HepG2 (cell line): ENCODE data around the gene GRB10. TPM values are rescaled to one million over a fixed set of nuclear protein-coding genes. Genes with fewer than 3 reads are reported as not detected.
A peak's percentile ranks its signal among the peaks of the same experiment; 100 is the strongest.

Experiments
- CENPX ChIP-seq: sonication (generic); formaldehyde crosslinking; IDR thresholded peaks from 2 replicates; pipeline ENCODE4 v1.9.0; 2021; ENCODE audit warnings: mild to moderate bottlenecking, missing genetic modification reagents, moderate library complexity
- CHCHD3 ChIP-seq: sonication (generic); formaldehyde crosslinking; IDR thresholded peaks from 2 replicates; pipeline ENCODE4 v1.8.0; 2022; ENCODE audit warnings: mild to moderate bottlenecking, missing genetic modification reagents, moderate library complexity
- FOXM1 ChIP-seq: sonication (generic); formaldehyde crosslinking; IDR thresholded peaks from 2 replicates; pipeline ENCODE4 v1.5.0; 2020; ENCODE audit warnings: missing genetic modification reagents
- GLMP ChIP-seq: sonication (generic); formaldehyde crosslinking; IDR thresholded peaks from 2 replicates; pipeline ENCODE4 v1.9.0; 2021; ENCODE audit warnings: missing genetic modification reagents, mild to moderate bottlenecking, borderline replicate concordance
- HOMEZ ChIP-seq: IDR thresholded peaks from 2 replicates; pipeline ENCODE4 v1.6.1; 2016; ENCODE audit warnings: low read depth
- KLF9 ChIP-seq: IDR thresholded peaks from 2 replicates; pipeline ENCODE4 v1.6.1; 2016; ENCODE audit warnings: low read depth
- LBX2 ChIP-seq: sonication (generic); formaldehyde crosslinking; IDR thresholded peaks from 2 replicates; pipeline ENCODE4 v1.5.0; 2020; ENCODE audit warnings: missing genetic modification reagents, mild to moderate bottlenecking, borderline replicate concordance
- MTF2 ChIP-seq: sonication (generic); formaldehyde crosslinking; IDR thresholded peaks from 2 replicates; pipeline ENCODE4 v1.5.0; 2020; ENCODE audit warnings: missing genetic modification reagents, borderline replicate concordance
- MXD3 ChIP-seq: IDR thresholded peaks from 2 replicates; pipeline ENCODE4 v1.6.1; 2016; ENCODE audit warnings: mild to moderate bottlenecking, missing biosample characterization, missing genetic modification reagents
- NFKB2 ChIP-seq: sonication (generic); formaldehyde crosslinking; IDR thresholded peaks from 2 replicates; pipeline ENCODE4 v1.4.0; 2020; ENCODE audit warnings: missing genetic modification reagents, borderline replicate concordance
- PHF5A ChIP-seq: IDR thresholded peaks from one replicate; pipeline ENCODE4 v1.6.1; 2018; ENCODE audit warnings: low read depth, missing genetic modification reagents; ENCODE audit not compliant: unreplicated experiment
- PPARG ChIP-seq: conservative IDR thresholded peaks from 2 replicates; pipeline ENCODE4 v1.6.1; 2016; ENCODE audit warnings: missing biosample characterization, missing genetic modification reagents
- RFX5 ChIP-seq: IDR thresholded peaks from 2 replicates; pipeline ENCODE4 v1.6.1; 2011; ENCODE audit warnings: low read depth, low read length, improper control_type of control experiment
- RXRB ChIP-seq: IDR thresholded peaks from 2 replicates; pipeline ENCODE4 v1.6.1; 2016; ENCODE audit warnings: borderline replicate concordance, missing genetic modification reagents, missing compliant biosample characterization
- SALL2 ChIP-seq: sonication (generic); formaldehyde crosslinking; IDR thresholded peaks from 2 replicates; pipeline ENCODE4 v1.8.1; 2023; ENCODE audit warnings: mild to moderate bottlenecking, missing genetic modification reagents, inconsistent platforms
- SMARCC2 ChIP-seq: fragments of 450-650 bp; IDR thresholded peaks from 2 replicates; pipeline ENCODE4 v1.6.1; 2017; ENCODE audit warnings: antibody characterized with exemption, mild to moderate bottlenecking
- TFDP1 ChIP-seq: IDR thresholded peaks from 2 replicates; pipeline ENCODE4 v1.6.1; 2016; ENCODE audit warnings: missing compliant biosample characterization, missing genetic modification reagents, borderline replicate concordance
- WIZ ChIP-seq: sonication (generic); formaldehyde crosslinking; IDR thresholded peaks from 2 replicates; pipeline ENCODE4 v1.5.1; 2020; ENCODE audit warnings: mild to moderate bottlenecking, missing genetic modification reagents
- ZNF230 ChIP-seq: sonication (generic); formaldehyde crosslinking; IDR thresholded peaks from 2 replicates; pipeline ENCODE4 v1.4.0; 2020; ENCODE audit warnings: mild to moderate bottlenecking, missing genetic modification reagents
- ZNF512 ChIP-seq: sonication (generic); formaldehyde crosslinking; IDR thresholded peaks from 2 replicates; pipeline ENCODE4 v1.4.0; 2020; ENCODE audit warnings: mild to moderate bottlenecking, missing genetic modification reagents
- ZNF547 ChIP-seq: sonication (generic); formaldehyde crosslinking; IDR thresholded peaks from 2 replicates; pipeline ENCODE4 v1.5.1; 2020; ENCODE audit warnings: mild to moderate bottlenecking, missing genetic modification reagents
- ZNF788 ChIP-seq: sonication (generic); formaldehyde crosslinking; IDR thresholded peaks from 2 replicates; pipeline ENCODE4 v1.5.0; 2020; ENCODE audit warnings: mild to moderate bottlenecking, missing genetic modification reagents, borderline replicate concordance
- ZNF816 ChIP-seq: sonication (generic); formaldehyde crosslinking; IDR thresholded peaks from 2 replicates; pipeline ENCODE4 v1.8.0; 2022; ENCODE audit warnings: missing genetic modification reagents, mild to moderate bottlenecking, borderline replicate concordance
- polyA plus RNA-seq, 8 experiments: library from polyadenylated mRNA; depleted of rRNA in 3 of 8; stranded (reverse) in 7 of 8; unstranded in 1 of 8; fragments of >200 nt; fragmentation: Illumina TruSeq in 4 of 8; extraction: Trizol in 4 of 8; gene quantifications; 2 replicates each; pipeline versions ENCODE4 v1.2.1 to v1.2.3, GENCODE V29; 2011 to 2016; ENCODE audit warnings: low read depth in 4 of 8, missing spikeins in 1 of 8, mixed read lengths in 1 of 8; ENCODE audit not compliant: insufficient read depth in 1 of 8
- total RNA-seq, 5 experiments: library from RNA; depleted of rRNA; stranded (reverse); fragments of >200 nt; fragmentation: Illumina TruSeq; extraction: Trizol; gene quantifications; 2 replicates each; pipeline ENCODE4 v1.2.3, GENCODE V29; 2016; ENCODE audit warnings: low read depth in 1 of 5

The GRB10 gene
- total and polyA plus RNA-seq, 2 of the 13 experiments (the other 11 are each of a cell fraction or from before 2014, with no cell fraction given): 4.0 to 6.8 TPM

- TF ChIP-seq TFDP1 (peak; percentile 61; the same call in 1 of the 2 replicates), GLMP (no peak), ZNF547 (CRISPR knock-in tag) (no peak), PHF5A (CRISPR knock-in tag) (no peak), SMARCC2 (no peak), KLF9 (CRISPR knock-in tag) (no peak), WIZ (no peak), SALL2 (CRISPR knock-in tag) (no peak), CENPX (CRISPR knock-in tag) (no peak), HOMEZ (CRISPR knock-in tag) (no peak), RFX5 (no peak), ZNF512 (no peak), ZNF230 (peak; percentile 74; the same call in 1 of the 2 replicates), PPARG (peak; percentile 76), MTF2 (CRISPR knock-in tag) (no peak), RXRB (CRISPR knock-in tag) (peak; percentile 73; the same call in 1 of the 2 replicates), ZNF816 (CRISPR knock-in tag) (no peak), MXD3 (CRISPR knock-in tag) (no peak), ZNF788 (CRISPR knock-in tag) (no peak), CHCHD3 (CRISPR knock-in tag) (no peak), LBX2 (no peak), FOXM1 (CRISPR knock-in tag) (no peak), NFKB2 (no peak)
Observed at GRCh38 chr7:50564640-50565558, 217.8 kb downstream of the GRB10 start, which contains the start of gene DDC (continued).
